Suppressor macrophage treated with lipopolysaccharide for 4 hours (primary cell): ENCODE measurements around the gene SCAF1.
"Not testable (repeated sequence)": the region's sequence is repeated elsewhere in the genome, so short reads cannot be mapped to it uniquely, and the experiment has no call there.

Source experiments
- DNase-seq: peaks from one replicate; pipeline ENCODE4 v3.0.0-alpha.2; 2020

SCAF1 gene

GRCh38 chr19:49614096-49614833, 27.7 kb upstream of the SCAF1 start:
- DNase-seq, result peak; percentile 64

- no peak for DNase-seq
These were observed 26.1 kb upstream of the SCAF1 start for GRCh38 chr19:49615861-49616260.

DNA sequence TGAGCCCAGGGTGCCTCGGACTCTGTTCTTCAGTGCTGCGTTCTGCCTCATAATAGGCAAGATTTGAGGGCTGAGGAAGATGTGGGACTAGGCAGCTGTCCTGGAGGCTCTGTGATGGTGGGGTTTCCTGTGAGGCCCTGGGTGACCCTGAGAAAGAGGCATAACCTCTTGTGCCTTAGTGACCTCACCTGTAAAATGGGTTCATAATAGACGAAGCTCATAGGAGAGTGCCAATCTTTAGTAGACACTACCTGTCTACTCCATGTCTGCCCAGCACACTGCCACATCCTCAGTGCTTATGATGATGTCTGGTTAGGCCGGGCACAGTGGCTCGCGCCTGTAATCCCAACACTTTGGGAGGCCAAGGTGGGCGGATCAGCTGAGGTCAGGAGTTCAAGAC, 25.5 kb upstream of the SCAF1 start:
- DNase-seq, result no peak

GRCh38 chr19:49616945-49617344, 25.1 kb upstream of the SCAF1 start:
- no peak for DNase-seq

DNA sequence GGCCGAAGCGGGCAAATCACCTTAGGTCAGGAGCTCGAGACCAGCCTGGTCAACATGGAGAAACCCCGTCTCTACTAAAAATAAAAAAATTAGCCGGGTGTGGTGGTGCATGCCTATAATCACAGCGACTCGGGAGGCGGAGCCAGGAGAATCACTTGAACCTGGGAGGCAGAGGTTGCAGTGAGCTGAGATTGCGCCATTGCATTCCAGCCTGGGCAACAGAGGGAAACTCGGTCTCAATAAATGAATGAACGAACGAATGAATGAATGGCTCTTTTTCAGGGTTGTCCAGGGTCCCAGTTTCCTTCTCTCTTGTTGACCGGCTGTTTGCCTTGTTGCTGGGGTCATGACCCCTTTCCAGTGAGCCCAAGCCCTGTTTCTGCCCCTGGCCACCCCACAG, 24.1 kb upstream of the SCAF1 start:
- not testable (repeated sequence) for DNase-seq

DNA sequence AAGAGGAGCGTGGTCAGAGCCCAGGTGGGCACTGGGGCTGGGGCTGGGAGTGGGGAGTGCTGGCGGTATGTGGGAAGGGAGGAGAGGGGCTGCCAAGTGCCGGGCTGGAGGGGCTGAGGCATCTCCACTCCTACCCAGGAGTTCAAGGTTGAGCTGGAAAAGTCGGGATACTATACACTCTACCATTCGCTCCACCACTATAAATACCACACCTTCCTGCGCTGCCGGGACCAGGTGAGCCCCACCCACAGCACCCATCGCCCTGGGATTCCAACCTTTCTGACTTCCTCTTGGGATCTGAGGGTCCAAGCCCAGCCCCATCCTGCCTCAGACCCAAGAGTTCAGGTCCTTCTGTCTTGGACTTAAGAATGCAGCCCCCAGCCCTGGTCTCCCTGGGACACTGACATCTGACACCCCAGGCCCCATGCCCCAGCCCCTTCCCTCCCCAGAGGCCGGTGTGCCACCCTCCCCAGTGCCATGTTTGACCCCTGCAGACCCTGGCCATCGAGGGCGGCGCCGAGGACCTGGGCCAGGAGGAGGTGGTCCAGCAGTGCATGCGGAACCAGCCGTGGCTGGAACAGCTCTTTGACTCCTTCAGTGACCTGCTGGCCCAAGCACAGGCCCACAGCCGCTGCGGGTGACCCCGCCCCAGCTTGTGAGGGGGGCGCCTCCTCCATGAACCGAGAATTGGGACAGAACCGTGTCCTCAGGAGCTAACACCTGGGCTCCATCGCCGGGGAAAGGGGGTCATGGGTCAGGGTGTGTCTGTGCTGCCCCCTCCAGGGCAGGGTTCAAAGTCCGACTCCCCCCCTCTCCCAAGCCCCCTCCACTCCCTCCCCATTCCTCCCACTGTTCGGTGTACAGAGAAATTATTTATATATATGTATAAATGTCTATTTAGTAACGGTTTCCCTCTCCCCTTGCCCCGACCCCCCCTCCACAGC, 16.8 kb upstream of the SCAF1 start:
- no peak for DNase-seq

GRCh38 chr19:49626226-49626625, 15.8 kb upstream of the SCAF1 start:
- DNase-seq, result no peak

DNA sequence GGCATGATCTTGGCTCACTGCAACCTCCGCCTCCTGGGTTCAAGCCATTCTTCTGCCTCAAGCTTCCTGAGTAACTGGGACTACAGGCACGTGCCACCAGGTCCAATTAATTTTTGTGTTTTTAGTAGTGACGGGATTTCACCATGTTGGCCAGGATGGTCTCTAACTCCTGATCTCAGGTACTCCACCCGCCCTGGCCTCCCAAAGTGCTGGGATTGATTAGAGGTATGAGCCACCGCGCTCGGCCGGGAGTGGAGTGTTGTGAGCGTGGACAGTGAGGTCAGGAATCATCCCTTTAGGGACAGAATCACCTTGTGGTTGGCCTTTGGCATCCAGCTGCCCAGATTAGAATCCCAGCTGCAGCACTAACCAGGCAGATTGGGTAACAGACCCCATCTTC, 12.3 kb upstream of the SCAF1 start:
- DNase-seq, result no peak

DNA sequence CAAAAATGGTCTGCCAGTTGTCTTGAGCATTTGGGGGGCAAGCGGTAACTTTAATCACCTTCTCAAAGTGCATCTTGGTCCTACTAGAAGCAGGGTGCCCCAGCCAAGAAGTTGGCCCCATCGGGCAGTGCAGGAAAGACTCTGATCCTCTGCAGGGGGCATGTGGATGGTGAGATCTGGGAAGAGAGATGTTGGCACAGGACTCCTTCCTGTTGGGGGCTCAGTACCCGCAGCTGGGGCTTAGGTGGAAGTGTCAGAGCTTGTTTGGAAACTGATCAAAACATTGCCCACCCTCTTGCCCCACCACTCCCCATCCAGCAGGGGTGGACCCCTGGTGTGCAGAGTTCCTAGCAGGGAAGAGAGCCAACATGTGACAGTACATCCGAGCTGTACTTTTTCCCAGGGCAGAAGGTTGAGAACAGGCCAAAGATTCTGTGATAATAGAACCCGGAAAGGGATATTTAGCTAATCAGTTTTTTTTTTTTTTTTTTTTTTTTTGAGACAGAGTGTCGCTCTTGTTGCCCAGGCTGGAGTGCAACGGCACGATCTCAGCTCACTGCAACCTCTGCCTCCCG, 10.9 kb upstream of the SCAF1 start:
- no peak for DNase-seq

- DNase-seq, result no peak
These were observed 10.3 kb upstream of the SCAF1 start for GRCh38 chr19:49631610-49632192.

- DNase-seq, result no peak
These were observed 9.4 kb upstream of the SCAF1 start for GRCh38 chr19:49632576-49632975.

- DNase-seq, result not testable (repeated sequence)
These were observed 8.7 kb upstream of the SCAF1 start for GRCh38 chr19:49633273-49633672.

- peak; percentile 38 for DNase-seq
These were observed 6.3 kb upstream of the SCAF1 start for GRCh38 chr19:49635530-49636232.

- DNase-seq, result no peak
These were observed 5.6 kb upstream of the SCAF1 start for GRCh38 chr19:49636233-49636932.

DNA sequence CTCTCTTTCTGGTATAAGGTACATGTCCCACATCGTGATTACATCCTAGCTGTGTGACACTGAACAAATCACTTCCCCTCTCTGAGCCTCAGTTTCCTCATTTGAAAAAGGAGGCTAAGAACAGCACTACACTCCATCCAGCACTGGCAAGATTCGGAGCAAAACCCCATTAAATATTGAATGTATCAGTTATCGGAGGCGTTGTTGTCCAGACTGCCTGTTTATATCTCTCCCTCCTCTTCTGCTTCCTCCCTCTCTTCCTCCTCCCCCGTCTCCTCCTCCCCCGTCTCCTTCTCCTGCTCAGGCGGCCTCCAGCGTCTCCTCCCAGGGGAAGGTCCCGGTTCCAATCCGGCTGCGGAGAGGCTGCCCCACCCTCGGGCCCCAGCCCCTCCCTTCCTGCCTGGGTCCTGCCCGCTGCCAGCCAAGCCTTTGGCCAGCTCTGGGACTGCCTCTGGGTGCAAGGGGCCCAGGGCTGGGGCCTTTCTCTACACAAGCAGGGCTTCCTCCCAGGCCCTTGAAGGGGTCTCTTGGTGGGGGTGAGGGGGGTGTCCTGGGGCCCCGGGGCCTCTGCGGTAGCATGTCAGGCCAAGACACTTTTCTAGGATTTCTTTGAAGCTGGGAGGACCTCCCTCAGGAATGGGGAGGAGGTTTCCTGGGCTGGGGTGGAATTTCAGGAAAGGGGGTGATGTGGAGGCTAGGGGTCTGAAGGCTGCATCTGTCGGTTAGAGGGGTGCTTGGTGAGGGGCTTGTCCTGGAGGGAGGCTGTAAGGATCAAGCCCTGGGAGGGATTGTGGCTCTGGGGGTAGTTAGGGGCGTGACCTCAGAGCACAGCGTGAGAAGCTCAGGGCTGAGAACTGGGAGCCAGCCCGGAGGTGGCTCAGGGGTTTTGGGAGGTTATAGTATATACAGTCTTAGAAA, 3.9 kb upstream of the SCAF1 start:
- peak; percentile 77 for DNase-seq

GRCh38 chr19:49639401-49640112, 2.5 kb upstream of the SCAF1 start:
- no peak for DNase-seq

DNA sequence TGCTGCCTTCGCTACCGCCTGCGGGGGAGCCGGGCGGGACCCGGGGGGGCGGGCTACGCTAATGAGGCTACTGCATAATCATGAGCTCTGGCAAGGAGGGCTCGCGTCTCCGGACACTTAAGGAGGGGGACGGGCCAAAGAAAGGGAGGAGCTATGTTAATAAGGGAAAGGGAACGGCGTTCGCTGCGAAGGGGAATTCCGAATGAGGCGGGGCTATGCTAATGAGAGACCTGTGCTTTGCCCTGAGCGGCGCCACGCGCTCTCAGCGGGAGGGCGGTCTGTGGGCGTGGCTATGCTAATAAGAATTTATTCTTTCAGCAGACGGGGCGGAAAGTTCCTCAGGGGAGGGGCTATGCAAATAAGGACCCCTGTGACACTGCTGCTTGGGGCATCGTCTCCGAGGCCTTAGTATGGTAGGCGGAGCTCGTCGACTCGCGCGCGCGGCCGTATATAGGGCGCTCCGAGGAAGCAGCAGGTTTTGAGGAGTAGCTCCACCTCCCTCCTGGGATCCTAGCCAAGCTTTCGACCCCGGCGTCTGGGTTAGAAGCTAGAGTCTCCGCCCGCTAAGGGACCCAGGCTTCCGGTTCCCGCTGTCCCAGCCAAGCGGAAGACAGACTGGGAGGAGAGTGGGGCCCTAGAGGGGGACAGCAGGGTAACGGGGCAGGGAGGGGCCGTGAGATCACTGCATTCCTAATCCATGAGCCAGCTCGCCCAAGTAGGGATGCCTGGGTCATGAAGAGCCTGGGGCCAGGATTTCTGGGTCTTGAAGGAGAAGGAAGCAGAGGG, 1.7 kb upstream of the SCAF1 start, which contains the start of gene RRAS:
Gene RRAS (minus strand): TSS at position 31 of the 786 bp plus-strand sequence. CDS start 45 bp downstream, outside the sequence.
- peak; percentile 100 for DNase-seq

GRCh38 chr19:49642492-49643035, 555 bp downstream of the SCAF1 start:
- DNase-seq, result peak; percentile 7

GRCh38 chr19:49643466-49643865, 1.5 kb downstream of the SCAF1 start:
- no peak for DNase-seq
